IPS-NIHi11 (cell line): ENCODE data around the gene CD82.
A peak's percentile ranks its signal among the peaks of the same experiment; 100 is the strongest.
"Not testable (repeated sequence)": the region's sequence is repeated elsewhere in the genome, so short reads cannot be mapped to it uniquely, and the experiment has no call there.

Experiments
- DNase-seq: peaks from one replicate; pipeline ENCODE4 v3.0.0; 2012; ENCODE audit warnings: mixed read lengths, low spot score

The CD82 gene

GRCh38 chr11:44631831-44632230 is 66.4 kb downstream of the CD82 start:
- peak; percentile 2 for DNase-seq

GRCh38 chr11:44632466-44633123 is 67.1 kb downstream of the CD82 start:
- DNase-seq: peak; percentile 64

- DNase-seq: no peak
Measured at GRCh38 chr11:44633641-44634040, 68.2 kb downstream of the CD82 start.

- peak; percentile 87 for DNase-seq
Measured at GRCh38 chr11:44634401-44635281, 69.2 kb downstream of the CD82 start.

- no peak for DNase-seq
Measured at GRCh38 chr11:44637487-44637886, 72.0 kb downstream of the CD82 start.

GRCh38 chr11:44638032-44638431 is 72.6 kb downstream of the CD82 start:
- no peak for DNase-seq

GRCh38 chr11:44643217-44643616 is 77.8 kb downstream of the CD82 start:
- no peak for DNase-seq

- no peak for DNase-seq
Measured at GRCh38 chr11:44645827-44646226, 80.4 kb downstream of the CD82 start.

- DNase-seq: not testable (repeated sequence)
Measured at GRCh38 chr11:44647255-44647955, 81.9 kb downstream of the CD82 start.

- no peak for DNase-seq
Measured at GRCh38 chr11:44648109-44648508, 82.6 kb downstream of the CD82 start.

GRCh38 chr11:44651535-44652155 is 86.2 kb downstream of the CD82 start:
- DNase-seq: no peak

GRCh38 chr11:44652901-44653644 is 87.6 kb downstream of the CD82 start:
- DNase-seq: no peak

- DNase-seq: no peak
Measured at GRCh38 chr11:44654057-44654456, 88.6 kb downstream of the CD82 start.

GRCh38 chr11:44654596-44654995 is 89.1 kb downstream of the CD82 start:
- no peak for DNase-seq

GRCh38 chr11:44657836-44658505 is 92.5 kb downstream of the CD82 start:
- no peak for DNase-seq

- peak; percentile 50 for DNase-seq
Measured at GRCh38 chr11:44658506-44658850, 93.0 kb downstream of the CD82 start.

- DNase-seq: no peak
Measured at GRCh38 chr11:44659641-44660040, 94.2 kb downstream of the CD82 start.

GRCh38 chr11:44660535-44660934 is 95.1 kb downstream of the CD82 start:
- not testable (repeated sequence) for DNase-seq

GRCh38 chr11:44661311-44661717 is 95.9 kb downstream of the CD82 start:
- DNase-seq: no peak
